ENCODE data around the gene UNC13B. TPM values are rescaled to one million over a fixed set of nuclear protein-coding genes. Genes with fewer than 3 reads are reported as not detected.

Gene UNC13B
- total and polyA plus RNA-seq, 9 of the 15 experiments (the other 6 are each of a cell fraction or from before 2014, with no cell fraction given) = 2.4 to 11.5 (median 8.6) TPM

DNA sequence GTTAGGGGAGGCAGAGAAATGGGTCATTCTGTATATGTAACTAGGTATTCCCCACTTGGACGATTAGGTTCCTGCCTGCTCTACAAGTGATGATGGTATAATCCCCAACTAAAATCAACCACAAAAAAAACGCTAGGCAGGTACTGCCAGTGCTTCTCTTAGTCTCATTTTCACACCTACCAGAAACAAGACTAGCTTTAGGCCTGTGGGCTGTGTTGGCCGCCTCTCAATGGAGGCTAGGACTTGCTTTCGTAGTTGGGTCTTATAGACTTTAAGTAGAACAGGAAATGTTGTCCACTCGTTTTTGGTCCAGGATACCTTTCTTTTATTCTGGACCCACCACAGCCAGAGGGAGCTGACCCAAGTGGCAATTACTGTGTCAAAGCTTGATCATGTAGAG lies 111.8 kb downstream of the UNC13B start:
- BruUV-seq (replicated peaks) = no TSS peak
- no peaks in the 10 kb centered on the region for H3K79me2 ChIP-seq (ENCODE audit: control insufficient read depth, insufficient read depth, low read length)
- ATAC-seq = no peak
- 28% methylated on average over 5 of the region's 5 CpGs for WGBS (ENCODE audit: insufficient coverage, low coverage, missing lambda C conversion rate)
- ChIA-PET CTCF (ENCODE audit: low intra/inter-chr PET ratio) (no interaction called here), POLR2A (interaction anchor here (0.7 kb wide), 1 partner anchor 14 kb away, joined by 3 read pairs; no protein-coding TSS in a partner anchor)
- intact Hi-C loops (cut with micrococcal nuclease) = no loop called here
- no peaks in the 10 kb centered on the region for H4K20me1 ChIP-seq (replicated peaks; ENCODE audit: control insufficient read depth, insufficient read depth, low read length)
- in situ Hi-C loops (cut with MboI) = loop anchor here (10.0 kb wide), 1 partner anchor 281 kb away; no protein-coding TSS in a partner anchor
- H3K36me3 ChIP-seq (ENCODE audit: control insufficient read depth, insufficient read depth, low read length) = no peaks in the 10 kb centered on the region
- TF ChIP-seq HOXB6 (CRISPR knock-in tag; IDR thresholded peaks at IDR 0.05; ENCODE audit: borderline replicate concordance) (no peak), ETV6 (IDR thresholded peaks at IDR 0.05; ENCODE audit: borderline replicate concordance in 1 of 2, low read depth in 2 of 2, low read length in 1 of 2) (no peak), ETV6 (CRISPR knock-in tag; IDR thresholded peaks at IDR 0.05; ENCODE audit: borderline replicate concordance) (no peak), CEBPB (tag; IDR thresholded peaks at IDR 0.05) (no peak), BRD4 (IDR thresholded peaks at IDR 0.05) (no peak), ZKSCAN8 (CRISPR knock-in tag; IDR thresholded peaks at IDR 0.05) (no peak)
- TF ChIP-seq, protein P1, sequence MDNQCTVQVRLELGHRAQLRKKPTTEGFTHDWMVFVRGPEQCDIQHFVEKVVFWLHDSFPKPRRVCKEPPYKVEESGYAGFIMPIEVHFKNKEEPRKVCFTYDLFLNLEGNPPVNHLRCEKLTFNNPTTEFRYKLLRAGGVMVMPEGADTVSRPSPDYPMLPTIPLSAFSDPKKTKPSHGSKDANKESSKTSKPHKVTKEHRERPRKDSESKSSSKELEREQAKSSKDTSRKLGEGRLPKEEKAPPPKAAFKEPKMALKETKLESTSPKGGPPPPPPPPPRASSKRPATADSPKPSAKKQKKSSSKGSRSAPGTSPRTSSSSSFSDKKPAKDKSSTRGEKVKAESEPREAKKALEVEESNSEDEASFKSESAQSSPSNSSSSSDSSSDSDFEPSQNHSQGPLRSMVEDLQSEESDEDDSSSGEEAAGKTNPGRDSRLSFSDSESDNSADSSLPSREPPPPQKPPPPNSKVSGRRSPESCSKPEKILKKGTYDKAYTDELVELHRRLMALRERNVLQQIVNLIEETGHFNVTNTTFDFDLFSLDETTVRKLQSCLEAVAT (IDR thresholded peaks at IDR 0.05) = no peak
- TF ChIP-seq, protein P2, sequence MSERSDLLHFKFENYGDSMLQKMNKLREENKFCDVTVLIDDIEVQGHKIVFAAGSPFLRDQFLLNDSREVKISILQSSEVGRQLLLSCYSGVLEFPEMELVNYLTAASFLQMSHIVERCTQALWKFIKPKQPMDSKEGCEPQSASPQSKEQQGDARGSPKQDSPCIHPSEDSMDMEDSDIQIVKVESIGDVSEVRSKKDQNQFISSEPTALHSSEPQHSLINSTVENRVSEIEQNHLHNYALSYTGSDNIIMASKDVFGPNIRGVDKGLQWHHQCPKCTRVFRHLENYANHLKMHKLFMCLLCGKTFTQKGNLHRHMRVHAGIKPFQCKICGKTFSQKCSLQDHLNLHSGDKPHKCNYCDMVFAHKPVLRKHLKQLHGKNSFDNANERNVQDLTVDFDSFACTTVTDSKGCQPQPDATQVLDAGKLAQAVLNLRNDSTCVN (CRISPR knock-in tag; IDR thresholded peaks at IDR 0.05) = no peak
- H3K27me3 ChIP-seq (ENCODE audit: control insufficient read depth in 2 of 2, insufficient read depth in 2 of 2, low read length in 2 of 2) = no peaks in the 10 kb centered on the region
- no peak overlapping the region for H3K9ac ChIP-seq (ENCODE audit: insufficient read depth in 1 of 2, low read depth in 2 of 2, low read length in 2 of 2)
- no peak for FAIRE-seq
- no peak overlapping the region for H3K4me2 ChIP-seq (ENCODE audit: insufficient read depth, low read length)
- H3K4me1 ChIP-seq (replicated peaks in 1 of 2; ENCODE audit: control insufficient read depth in 2 of 2, insufficient read depth in 2 of 2, low read length in 2 of 2) = no peaks in the 10 kb centered on the region
- H2AFZ ChIP-seq (ENCODE audit: low read depth, low read length) = no peak overlapping the region
- H3K9me3 ChIP-seq (replicated peaks; ENCODE audit: control insufficient read depth, insufficient read depth, low read depth, low read length) = no peaks in the 10 kb centered on the region
- H3K9me1 ChIP-seq (ENCODE audit: control insufficient read depth, insufficient read depth, low read length) = no peaks in the 10 kb centered on the region
- no peak overlapping the region for H3K27ac ChIP-seq (ENCODE audit: extremely low read depth, low read depth, low read length)
- no peak for DNase-seq (ENCODE audit: extremely low read depth in 1 of 4, low spot score in 3 of 4)
- H3K4me3 ChIP-seq = no peak overlapping the region
